Peyer's patch (tissue), 4 donors: ENCODE data around the gene REPS1.

Experiments
- CTCF ChIP-seq, 6 experiments: fragments of 450-650 bp in 4 of 6; fragments of 200-600 bp in 2 of 6; sonication (generic) in 1 of 6; IDR thresholded peaks; one replicate each; pipeline ENCODE4 v1.5.1; 2017 to 2019; ENCODE audit warnings: antibody characterized with exemption in 6 of 6, mild to moderate bottlenecking in 3 of 6, moderate library complexity in 1 of 6
- POLR2A ChIP-seq, 2 donors: fragments of 450-650 bp; IDR thresholded peaks; one replicate each; pipeline ENCODE4 v1.5.1; 2017; ENCODE audit warnings: antibody characterized with exemption in 2 of 2, mild to moderate bottlenecking in 2 of 2, moderate library complexity in 2 of 2

GRCh38 chr6:138868181-138868580 is 119.9 kb downstream of the REPS1 start:
- no peak for TF ChIP-seq CTCF (IDR thresholded peaks at IDR 0.05)
- no peak for TF ChIP-seq POLR2A (IDR thresholded peaks at IDR 0.05)
